Duodenal mucosa (tissue), 2 donors: ENCODE results near the gene FAM171A1.

ENCODE experiments used
- H3K27ac ChIP-seq: one replicate; pipeline ENCODE4 v1.7.0; 2013; ENCODE audit warnings: low read depth, low read length
- H3K27me3 ChIP-seq, 2 donors: one replicate each; pipeline ENCODE4 v1.7.0; 2013; ENCODE audit warnings: low read length in 2 of 2, control low read depth in 1 of 2; ENCODE audit not compliant: insufficient read depth in 2 of 2, control insufficient read depth in 1 of 2
- H3K36me3 ChIP-seq, 2 donors: one replicate each; pipeline ENCODE4 v1.7.0; 2013; ENCODE audit warnings: low read length in 2 of 2, control low read depth in 1 of 2; ENCODE audit not compliant: insufficient read depth in 2 of 2, control insufficient read depth in 1 of 2
- H3K4me1 ChIP-seq, 2 donors: one replicate each; pipeline ENCODE4 v1.7.0; 2013; ENCODE audit warnings: low read length in 2 of 2, control low read depth in 1 of 2; ENCODE audit not compliant: insufficient read depth in 2 of 2, control insufficient read depth in 1 of 2
- H3K4me3 ChIP-seq, 2 donors: one replicate each; pipeline ENCODE4 v1.7.0; 2013; ENCODE audit warnings: low read length in 2 of 2, low read depth in 1 of 2
- H3K9ac ChIP-seq, 2 donors: one replicate each; pipeline ENCODE4 v1.7.0; 2013; ENCODE audit warnings: low read length in 2 of 2, low read depth in 1 of 2
- H3K9me3 ChIP-seq, 2 donors: one replicate each; pipeline ENCODE4 v1.7.0; 2013; ENCODE audit warnings: low read length in 2 of 2, control low read depth in 1 of 2; ENCODE audit not compliant: control insufficient read depth in 1 of 2

Gene FAM171A1

GRCh38 chr10:15253951-15254807 lies 116.9 kb downstream of the FAM171A1 start:
- H3K27me3 ChIP-seq: no peaks in the 10 kb centered on the region
- H3K27ac ChIP-seq: no peak overlapping the region
- H3K4me1 ChIP-seq: peaks cover 5 to 11% of the 10 kb centered on the region in 2 donors
- peak overlapping the region; percentile 60 to 63 for H3K4me3 ChIP-seq
- H3K9ac ChIP-seq: peak overlapping the region in 1 of 2 donors; percentile 35
- no peaks in the 10 kb centered on the region for H3K9me3 ChIP-seq
- peaks cover 0 to 3% of the 10 kb centered on the region in 2 donors for H3K36me3 ChIP-seq

GRCh38 chr10:15252396-15252795 lies 118.7 kb downstream of the FAM171A1 start:
- Histone ChIP-seq H3K4me1 (peaks cover 5 to 11% of the 10 kb centered on the region in 2 donors), H3K27me3 (no peaks in the 10 kb centered on the region), H3K36me3 (peaks cover 0 to 16% of the 10 kb centered on the region in 2 donors), H3K27ac (no peak overlapping the region), H3K9me3 (no peaks in the 10 kb centered on the region), H3K4me3 (no peak overlapping the region), H3K9ac (no peak overlapping the region)

- Histone ChIP-seq H3K4me3 (no peak overlapping the region), H3K36me3 (peaks cover 0 to 20% of the 10 kb centered on the region in 2 donors), H3K27ac (no peak overlapping the region)
Observed at GRCh38 chr10:15251791-15252380, 119.2 kb downstream of the FAM171A1 start.

DNA sequence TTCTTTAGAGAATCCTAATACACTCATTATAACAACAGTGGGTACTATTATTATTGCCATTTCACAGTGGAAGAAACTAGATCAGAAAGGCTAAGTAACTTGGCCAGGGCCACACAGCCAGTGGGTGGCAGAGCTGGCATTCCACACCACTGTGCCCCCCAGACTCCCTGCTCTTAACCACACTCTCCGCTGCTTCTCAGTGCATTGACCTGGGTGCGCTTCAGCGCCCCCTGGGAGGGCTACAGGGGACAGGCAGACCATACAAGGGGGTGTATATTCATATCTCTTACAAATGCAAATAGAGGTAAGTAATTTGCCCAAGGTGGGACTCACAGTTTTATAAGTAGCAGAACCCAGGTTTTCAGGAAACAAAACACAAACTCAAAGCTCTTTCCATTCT lies 125.6 kb downstream of the FAM171A1 start:
- no peaks in the 10 kb centered on the region for H3K9me3 ChIP-seq
- H3K36me3 ChIP-seq: peaks cover 0 to 16% of the 10 kb centered on the region in 2 donors
- H3K4me1 ChIP-seq: no peaks in the 10 kb centered on the region
- H3K27me3 ChIP-seq: no peaks in the 10 kb centered on the region
- H3K27ac ChIP-seq: no peak overlapping the region
- H3K4me3 ChIP-seq: no peak overlapping the region
- no peak overlapping the region for H3K9ac ChIP-seq

More at GRCh38 chr10:15251791-15252380, 119.2 kb downstream of the FAM171A1 start:
- Histone ChIP-seq H3K27me3 (no peaks in the 10 kb centered on the region), H3K9ac (no peak overlapping the region), H3K4me1 (peaks cover 5 to 11% of the 10 kb centered on the region in 2 donors), H3K9me3 (no peaks in the 10 kb centered on the region)

- H3K9ac ChIP-seq: no peak overlapping the region
- peaks cover 0 to 16% of the 10 kb centered on the region in 2 donors for H3K36me3 ChIP-seq
- H3K27ac ChIP-seq: no peak overlapping the region
- H3K4me3 ChIP-seq: no peak overlapping the region
- no peaks in the 10 kb centered on the region for H3K27me3 ChIP-seq
- no peaks in the 10 kb centered on the region for H3K4me1 ChIP-seq
- no peaks in the 10 kb centered on the region for H3K9me3 ChIP-seq
Observed at GRCh38 chr10:15244635-15245197, 126.4 kb downstream of the FAM171A1 start.

- no peak overlapping the region for H3K27ac ChIP-seq
- no peak overlapping the region for H3K9ac ChIP-seq
- H3K27me3 ChIP-seq: no peaks in the 10 kb centered on the region
- peaks cover 0 to 4% of the 10 kb centered on the region in 2 donors for H3K36me3 ChIP-seq
- no peaks in the 10 kb centered on the region for H3K9me3 ChIP-seq
- H3K4me1 ChIP-seq: no peaks in the 10 kb centered on the region
- H3K4me3 ChIP-seq: no peak overlapping the region
Observed at GRCh38 chr10:15242261-15242840, 128.7 kb downstream of the FAM171A1 start.

DNA sequence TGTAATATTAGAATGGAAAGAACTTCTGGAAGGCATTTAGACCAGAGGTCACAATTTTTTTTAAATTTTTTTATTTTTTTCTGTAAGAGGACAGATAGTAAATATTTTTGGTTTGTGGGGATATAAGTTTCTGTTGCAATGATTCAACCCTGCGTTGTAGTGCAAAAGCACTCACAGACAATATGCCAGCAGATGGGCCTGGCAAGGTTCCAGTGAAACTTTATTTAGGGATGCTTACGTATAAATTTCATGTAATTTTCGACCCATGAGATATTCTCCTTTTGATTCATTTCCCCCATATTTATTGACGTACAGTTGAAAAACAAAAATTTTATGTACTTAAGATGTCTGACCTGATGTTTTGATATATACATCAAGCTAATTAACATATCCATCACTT lies 129.8 kb downstream of the FAM171A1 start:
- Histone ChIP-seq H3K27me3 (no peaks in the 10 kb centered on the region), H3K27ac (no peak overlapping the region), H3K4me1 (no peaks in the 10 kb centered on the region), H3K9me3 (no peaks in the 10 kb centered on the region), H3K9ac (no peak overlapping the region), H3K36me3 (no peaks in the 10 kb centered on the region), H3K4me3 (no peak overlapping the region)

GRCh38 chr10:15238555-15239335 lies 132.3 kb downstream of the FAM171A1 start:
- Histone ChIP-seq H3K27ac (no peak overlapping the region), H3K4me1 (no peaks in the 10 kb centered on the region), H3K9ac (no peak overlapping the region), H3K36me3 (no peaks in the 10 kb centered on the region), H3K27me3 (no peaks in the 10 kb centered on the region), H3K4me3 (no peak overlapping the region), H3K9me3 (no peaks in the 10 kb centered on the region)

DNA sequence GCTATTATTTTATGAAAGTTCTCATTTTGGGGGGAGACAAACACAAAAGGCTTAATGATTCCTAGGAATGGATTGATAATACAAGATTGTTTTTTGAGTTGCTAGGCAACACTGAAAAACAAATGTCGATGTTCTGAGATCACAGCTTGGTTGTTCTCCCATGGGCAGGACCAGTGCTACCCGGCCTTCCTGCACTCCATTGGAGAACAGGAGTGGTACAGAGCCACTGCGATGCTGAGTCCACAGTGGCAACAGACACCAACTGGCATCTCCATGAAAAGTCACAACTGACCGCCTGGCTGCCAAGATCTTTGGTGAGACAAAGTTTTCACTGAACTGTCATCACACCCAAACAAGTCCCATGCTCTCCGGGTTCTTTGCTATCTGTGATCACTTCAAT lies 133.7 kb downstream of the FAM171A1 start:
- no peaks in the 10 kb centered on the region for H3K9me3 ChIP-seq
- no peaks in the 10 kb centered on the region for H3K4me1 ChIP-seq
- H3K9ac ChIP-seq: no peak overlapping the region
- H3K36me3 ChIP-seq: no peaks in the 10 kb centered on the region
- no peak overlapping the region for H3K27ac ChIP-seq
- H3K4me3 ChIP-seq: no peak overlapping the region
- no peaks in the 10 kb centered on the region for H3K27me3 ChIP-seq
